ENCODE measurements around the gene BPIFA1. TPM values are rescaled to one million over a fixed set of nuclear protein-coding genes. Genes with fewer than 3 reads are reported as not detected.

The BPIFA1 gene
- total RNA-seq, 2 donors from 2014 or later = not detected

- no peak overlapping the region for H3K4me3 Mint-ChIP-seq
Observed at GRCh38 chr20:33276303-33277113, 40.7 kb downstream of the BPIFA1 start.

GRCh38 chr20:33277471-33278441, 42.0 kb downstream of the BPIFA1 start:
- peaks cover 3% of the 10 kb centered on the region for H3K4me1 Mint-ChIP-seq
- H3K27me3 Mint-ChIP-seq = peaks cover 40% of the 10 kb centered on the region
- peaks cover 3% of the 10 kb centered on the region for H3K36me3 Mint-ChIP-seq (ENCODE audit: low read depth)
- no peak overlapping the region for H3K27ac Mint-ChIP-seq
- H3K4me3 Mint-ChIP-seq = no peak overlapping the region
- DNase-seq = no peak
- H3K9me3 ChIP-seq (ENCODE audit: control insufficient read depth, low read length, poor library complexity, severe bottlenecking) = no peaks in the 10 kb centered on the region
- ATAC-seq = no peak

More at GRCh38 chr20:33276303-33277113, 40.7 kb downstream of the BPIFA1 start:
- ATAC-seq (no peak), DNase-seq (no peak)
- Mint-ChIP-seq H3K27ac (peak overlapping the region; percentile 43), H3K27me3 (peaks cover 46% of the 10 kb centered on the region), H3K36me3 (ENCODE audit: low read depth) (peaks cover 3% of the 10 kb centered on the region), H3K4me1 (peaks cover 4% of the 10 kb centered on the region)
- no peaks in the 10 kb centered on the region for H3K9me3 ChIP-seq (ENCODE audit: control insufficient read depth, low read length, poor library complexity, severe bottlenecking)

- no peak for DNase-seq
- H3K4me1 Mint-ChIP-seq = peaks cover 3% of the 10 kb centered on the region
- H3K9me3 ChIP-seq (ENCODE audit: control insufficient read depth, low read length, poor library complexity, severe bottlenecking) = no peaks in the 10 kb centered on the region
- H3K27me3 Mint-ChIP-seq = peaks cover 41% of the 10 kb centered on the region
- ATAC-seq = no peak
- H3K4me3 Mint-ChIP-seq = no peak overlapping the region
- H3K36me3 Mint-ChIP-seq (ENCODE audit: low read depth) = peaks cover 3% of the 10 kb centered on the region
- H3K27ac Mint-ChIP-seq = no peak overlapping the region
Observed at GRCh38 chr20:33278700-33279099, 42.9 kb downstream of the BPIFA1 start.

GRCh38 chr20:33279261-33279910, 43.6 kb downstream of the BPIFA1 start:
- DNase-seq (no peak), ATAC-seq (no peak)
- H3K4me1 Mint-ChIP-seq = peaks cover 3% of the 10 kb centered on the region
- no peak overlapping the region for H3K27ac Mint-ChIP-seq
- peaks cover 44% of the 10 kb centered on the region for H3K27me3 Mint-ChIP-seq
- H3K4me3 Mint-ChIP-seq = no peak overlapping the region
- H3K9me3 ChIP-seq (ENCODE audit: control insufficient read depth, low read length, poor library complexity, severe bottlenecking) = no peaks in the 10 kb centered on the region
- H3K36me3 Mint-ChIP-seq (ENCODE audit: low read depth) = peaks cover 3% of the 10 kb centered on the region

- H3K9me3 ChIP-seq (ENCODE audit: control insufficient read depth, low read length, poor library complexity, severe bottlenecking) = no peaks in the 10 kb centered on the region
- Mint-ChIP-seq H3K4me3 (no peak overlapping the region), H3K27me3 (peaks cover 51% of the 10 kb centered on the region), H3K36me3 (ENCODE audit: low read depth) (peaks cover 5% of the 10 kb centered on the region), H3K4me1 (peaks cover 3% of the 10 kb centered on the region), H3K27ac (no peak overlapping the region)
- no peak for DNase-seq
- no peak for ATAC-seq
Observed at GRCh38 chr20:33280000-33280680, 44.3 kb downstream of the BPIFA1 start.

- DNase-seq (no peak), ATAC-seq (no peak)
- no peak overlapping the region for H3K27ac Mint-ChIP-seq
- no peak overlapping the region for H3K4me3 Mint-ChIP-seq
- peaks cover 5% of the 10 kb centered on the region for H3K36me3 Mint-ChIP-seq (ENCODE audit: low read depth)
- peaks cover 51% of the 10 kb centered on the region for H3K27me3 Mint-ChIP-seq
- H3K4me1 Mint-ChIP-seq = peaks cover 3% of the 10 kb centered on the region
- no peaks in the 10 kb centered on the region for H3K9me3 ChIP-seq (ENCODE audit: control insufficient read depth, low read length, poor library complexity, severe bottlenecking)
Observed at GRCh38 chr20:33280775-33281174, 45.0 kb downstream of the BPIFA1 start.

- Mint-ChIP-seq H3K36me3 (ENCODE audit: low read depth) (peaks cover 5% of the 10 kb centered on the region), H3K27ac (no peak overlapping the region), H3K27me3 (peaks cover 54% of the 10 kb centered on the region), H3K4me3 (no peak overlapping the region), H3K4me1 (peaks cover 3% of the 10 kb centered on the region)
- H3K9me3 ChIP-seq (ENCODE audit: control insufficient read depth, low read length, poor library complexity, severe bottlenecking) = no peaks in the 10 kb centered on the region
- no peak for ATAC-seq
- DNase-seq = no peak
Observed at GRCh38 chr20:33281550-33282146, 45.9 kb downstream of the BPIFA1 start.

- Mint-ChIP-seq H3K27me3 (peaks cover 58% of the 10 kb centered on the region), H3K27ac (no peak overlapping the region)
Observed at GRCh38 chr20:33282196-33282934, 46.6 kb downstream of the BPIFA1 start.

GRCh38 chr20:33282991-33283555, 47.3 kb downstream of the BPIFA1 start, which contains the start of gene BPIFB1:
TSS of gene BPIFB1 (plus strand) at chr20:33283214. CDS start at chr20:33286074, 2,860 bp downstream.
- peak within 1 kb of the TSS; percentile 33 for H3K4me3 Mint-ChIP-seq
- ATAC-seq (no peak), DNase-seq (no peak)
- no peaks in the 10 kb centered on the region for H3K9me3 ChIP-seq (ENCODE audit: control insufficient read depth, low read length, poor library complexity, severe bottlenecking)
- H3K27ac Mint-ChIP-seq = no peak within 1 kb of the TSS
- peaks cover 2% of the 10 kb centered on the region for H3K36me3 Mint-ChIP-seq (ENCODE audit: low read depth)
- H3K27me3 Mint-ChIP-seq = peaks cover 52% of the 10 kb centered on the region
- peaks cover 3% of the 10 kb centered on the region for H3K4me1 Mint-ChIP-seq

More at GRCh38 chr20:33282196-33282934, 46.6 kb downstream of the BPIFA1 start:
- DNase-seq (no peak), ATAC-seq (no peak)
- Mint-ChIP-seq H3K4me3 (no peak overlapping the region), H3K36me3 (ENCODE audit: low read depth) (peaks cover 4% of the 10 kb centered on the region), H3K4me1 (peaks cover 3% of the 10 kb centered on the region)
- no peaks in the 10 kb centered on the region for H3K9me3 ChIP-seq (ENCODE audit: control insufficient read depth, low read length, poor library complexity, severe bottlenecking)

- H3K4me1 Mint-ChIP-seq = peaks cover 3% of the 10 kb centered on the region
- DNase-seq (no peak), ATAC-seq (no peak)
- peaks cover 2% of the 10 kb centered on the region for H3K36me3 Mint-ChIP-seq (ENCODE audit: low read depth)
- H3K27me3 Mint-ChIP-seq = peaks cover 55% of the 10 kb centered on the region
- no peaks in the 10 kb centered on the region for H3K9me3 ChIP-seq (ENCODE audit: control insufficient read depth, low read length, poor library complexity, severe bottlenecking)
- H3K27ac Mint-ChIP-seq = no peak overlapping the region
- no peak overlapping the region for H3K4me3 Mint-ChIP-seq
Observed at GRCh38 chr20:33284284-33284683, 48.5 kb downstream of the BPIFA1 start.

GRCh38 chr20:33284937-33285336, 49.1 kb downstream of the BPIFA1 start:
- DNase-seq (no peak), ATAC-seq (no peak)
- Mint-ChIP-seq H3K27ac (no peak overlapping the region), H3K4me1 (peaks cover 8% of the 10 kb centered on the region), H3K27me3 (peaks cover 55% of the 10 kb centered on the region), H3K36me3 (ENCODE audit: low read depth) (peaks cover 2% of the 10 kb centered on the region), H3K4me3 (no peak overlapping the region)
- H3K9me3 ChIP-seq (ENCODE audit: control insufficient read depth, low read length, poor library complexity, severe bottlenecking) = no peaks in the 10 kb centered on the region

All from T-helper 17 cell (primary cell).